HepG2 (cell line): Measurements from ENCODE around the gene NOL4L.

Experiments used
- RFX5 ChIP-seq: IDR thresholded peaks from 2 replicates; pipeline ENCODE4 v1.6.1; 2011; ENCODE audit warnings: low read depth, low read length, improper control_type of control experiment
- RXRA ChIP-seq: sonication (generic); formaldehyde crosslinking; IDR thresholded peaks from 2 replicates; pipeline ENCODE4 v1.5.1; 2020; ENCODE audit warnings: missing genetic modification reagents
- TF ChIP-seq, protein P1 (sequence below): IDR thresholded peaks from 2 replicates; pipeline ENCODE4 v1.6.1; 2016

- TF ChIP-seq, protein P1, sequence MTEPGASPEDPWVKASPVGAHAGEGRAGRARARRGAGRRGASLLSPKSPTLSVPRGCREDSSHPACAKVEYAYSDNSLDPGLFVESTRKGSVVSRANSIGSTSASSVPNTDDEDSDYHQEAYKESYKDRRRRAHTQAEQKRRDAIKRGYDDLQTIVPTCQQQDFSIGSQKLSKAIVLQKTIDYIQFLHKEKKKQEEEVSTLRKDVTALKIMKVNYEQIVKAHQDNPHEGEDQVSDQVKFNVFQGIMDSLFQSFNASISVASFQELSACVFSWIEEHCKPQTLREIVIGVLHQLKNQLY (CRISPR knock-in tag): no peak
- TF ChIP-seq RFX5 (no peak), RXRA (CRISPR knock-in tag) (no peak)
Measured at GRCh38 chr20:32565735-32566032, 19.4 kb downstream of the NOL4L start.
